Ishikawa (cell line): ENCODE measurements around the gene DNAH3.

Source experiments
- CEBPB ChIP-seq: IDR thresholded peaks from 2 replicates; pipeline ENCODE4 v1.6.1; 2012
- CREB1 ChIP-seq: IDR thresholded peaks from 2 replicates; pipeline ENCODE4 v1.6.1; 2012; ENCODE audit warnings: low read depth
- EGR1 ChIP-seq: IDR thresholded peaks from 2 replicates; pipeline ENCODE4 v1.6.1; 2012
- EP300 ChIP-seq: IDR thresholded peaks from 2 replicates; pipeline ENCODE4 v1.6.1; 2012; ENCODE audit warnings: borderline replicate concordance
- FOXM1 ChIP-seq: IDR thresholded peaks from 2 replicates; pipeline ENCODE4 v1.6.1; 2012; ENCODE audit warnings: low read depth, borderline replicate concordance
- NFIC ChIP-seq: IDR thresholded peaks from 2 replicates; pipeline ENCODE4 v1.6.1; 2012
- RAD21 ChIP-seq: IDR thresholded peaks from 2 replicates; pipeline ENCODE4 v1.6.1; 2012; ENCODE audit warnings: low read depth
- TAF1 ChIP-seq: IDR thresholded peaks from 2 replicates; pipeline ENCODE4 v1.6.1; 2012; ENCODE audit warnings: low read depth, mild to moderate bottlenecking
- TCF12 ChIP-seq: IDR thresholded peaks from 2 replicates; pipeline ENCODE4 v1.6.1; 2012; ENCODE audit warnings: low read depth
- TEAD4 ChIP-seq: IDR thresholded peaks from 2 replicates; pipeline ENCODE4 v1.6.1; 2012
- YY1 ChIP-seq: IDR thresholded peaks from 2 replicates; pipeline ENCODE4 v1.6.1; 2012; ENCODE audit warnings: low read depth
- ZBTB7A ChIP-seq: IDR thresholded peaks from 2 replicates; pipeline ENCODE4 v1.6.1; 2012; ENCODE audit warnings: low read depth
- TF ChIP-seq, protein P1 (sequence below): IDR thresholded peaks from 2 replicates; pipeline ENCODE4 v1.6.1; 2012; ENCODE audit warnings: low read depth, mild to moderate bottlenecking
- TF ChIP-seq, protein P2 (sequence below): IDR thresholded peaks from 2 replicates; pipeline ENCODE4 v1.6.1; 2012
- TF ChIP-seq, protein P3 (sequence below): IDR thresholded peaks from 2 replicates; pipeline ENCODE4 v1.6.1; 2012

DNAH3 gene, protein sequence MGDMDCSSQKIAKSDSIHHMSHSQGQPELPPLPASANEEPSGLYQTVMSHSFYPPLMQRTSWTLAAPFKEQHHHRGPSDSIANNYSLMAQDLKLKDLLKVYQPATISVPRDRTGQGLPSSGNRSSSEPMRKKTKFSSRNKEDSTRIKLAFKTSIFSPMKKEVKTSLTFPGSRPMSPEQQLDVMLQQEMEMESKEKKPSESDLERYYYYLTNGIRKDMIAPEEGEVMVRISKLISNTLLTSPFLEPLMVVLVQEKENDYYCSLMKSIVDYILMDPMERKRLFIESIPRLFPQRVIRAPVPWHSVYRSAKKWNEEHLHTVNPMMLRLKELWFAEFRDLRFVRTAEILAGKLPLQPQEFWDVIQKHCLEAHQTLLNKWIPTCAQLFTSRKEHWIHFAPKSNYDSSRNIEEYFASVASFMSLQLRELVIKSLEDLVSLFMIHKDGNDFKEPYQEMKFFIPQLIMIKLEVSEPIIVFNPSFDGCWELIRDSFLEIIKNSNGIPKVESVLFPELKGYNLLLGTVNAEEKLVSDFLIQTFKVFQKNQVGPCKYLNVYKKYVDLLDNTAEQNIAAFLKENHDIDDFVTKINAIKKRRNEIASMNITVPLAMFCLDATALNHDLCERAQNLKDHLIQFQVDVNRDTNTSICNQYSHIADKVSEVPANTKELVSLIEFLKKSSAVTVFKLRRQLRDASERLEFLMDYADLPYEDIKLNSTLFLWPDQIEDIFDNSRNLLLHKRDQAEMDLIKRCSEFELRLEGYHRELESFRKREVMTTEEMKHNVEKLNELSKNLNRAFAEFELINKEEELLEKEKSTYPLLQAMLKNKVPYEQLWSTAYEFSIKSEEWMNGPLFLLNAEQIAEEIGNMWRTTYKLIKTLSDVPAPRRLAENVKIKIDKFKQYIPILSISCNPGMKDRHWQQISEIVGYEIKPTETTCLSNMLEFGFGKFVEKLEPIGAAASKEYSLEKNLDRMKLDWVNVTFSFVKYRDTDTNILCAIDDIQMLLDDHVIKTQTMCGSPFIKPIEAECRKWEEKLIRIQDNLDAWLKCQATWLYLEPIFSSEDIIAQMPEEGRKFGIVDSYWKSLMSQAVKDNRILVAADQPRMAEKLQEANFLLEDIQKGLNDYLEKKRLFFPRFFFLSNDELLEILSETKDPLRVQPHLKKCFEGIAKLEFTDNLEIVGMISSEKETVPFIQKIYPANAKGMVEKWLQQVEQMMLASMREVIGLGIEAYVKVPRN (N-terminal part only)

DNA sequence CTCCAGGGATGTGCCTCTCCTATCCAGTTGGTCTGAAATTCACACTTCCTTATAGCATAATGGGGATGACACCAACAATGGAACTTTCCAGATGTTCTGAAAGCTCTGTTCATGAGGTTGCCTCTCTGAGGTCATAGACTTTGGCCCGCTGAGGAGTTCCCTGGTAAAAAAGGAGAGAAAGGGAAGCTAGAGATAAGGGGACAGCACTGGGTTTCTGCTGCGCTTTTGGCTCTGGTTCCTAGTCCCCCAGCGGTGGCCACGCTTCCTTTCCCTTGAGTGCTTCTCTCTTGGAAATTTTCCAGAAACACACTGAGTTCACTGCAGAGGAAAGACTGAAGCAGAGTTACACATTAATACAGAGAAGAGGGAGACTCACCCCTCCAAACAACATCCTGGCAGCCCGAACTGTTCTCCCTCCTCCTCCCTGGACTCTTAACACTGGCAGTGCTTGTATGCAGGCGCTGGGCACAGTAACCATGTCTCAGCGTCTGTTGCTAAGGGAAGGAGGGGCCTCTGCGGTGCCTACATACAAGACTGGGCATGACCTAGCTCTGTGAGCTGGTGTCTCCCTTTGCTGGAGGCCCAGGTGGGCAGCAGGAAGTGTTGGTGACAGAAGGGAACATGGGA lies at the start of gene DNAH3:
TSS of gene DNAH3 (minus strand) at position 472 of the 627 bp plus-strand sequence. CDS start 527 bp downstream, outside the sequence.
- TF ChIP-seq CREB1 (no peak), NFIC (peak; percentile 64)

DNA sequence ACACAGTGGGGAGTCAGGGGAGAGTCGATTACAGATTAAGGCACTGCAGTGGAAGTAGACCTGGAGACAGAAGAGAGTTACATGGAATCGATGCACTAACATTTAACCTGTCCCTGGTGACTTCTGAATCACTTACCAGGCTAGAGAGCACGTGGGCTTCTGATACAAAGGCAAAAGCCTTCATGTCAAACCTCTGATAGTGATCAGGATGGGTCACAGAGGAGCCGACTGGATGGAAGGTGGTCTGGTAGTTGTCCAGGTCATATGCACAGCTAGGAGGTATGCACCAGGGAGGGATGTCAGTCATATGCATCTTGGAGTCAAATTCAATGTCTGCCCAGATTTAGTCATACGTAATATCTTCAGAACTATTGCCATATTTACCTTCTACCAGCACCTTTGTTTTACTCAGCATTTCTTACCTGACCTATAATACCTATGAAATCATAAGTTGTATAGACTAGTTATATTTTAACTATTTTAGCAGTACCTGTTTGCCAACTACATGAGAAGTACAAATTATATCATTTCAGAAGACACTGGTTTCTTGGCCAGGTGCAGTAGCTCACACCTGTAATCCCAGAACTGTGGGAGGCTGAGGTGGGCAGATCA lies 49.1 kb upstream of the DNAH3 start:
- TF ChIP-seq TEAD4 (no peak), CEBPB (no peak), RAD21 (no peak), TAF1 (no peak), YY1 (no peak), EGR1 (no peak), TCF12 (no peak)

DNA sequence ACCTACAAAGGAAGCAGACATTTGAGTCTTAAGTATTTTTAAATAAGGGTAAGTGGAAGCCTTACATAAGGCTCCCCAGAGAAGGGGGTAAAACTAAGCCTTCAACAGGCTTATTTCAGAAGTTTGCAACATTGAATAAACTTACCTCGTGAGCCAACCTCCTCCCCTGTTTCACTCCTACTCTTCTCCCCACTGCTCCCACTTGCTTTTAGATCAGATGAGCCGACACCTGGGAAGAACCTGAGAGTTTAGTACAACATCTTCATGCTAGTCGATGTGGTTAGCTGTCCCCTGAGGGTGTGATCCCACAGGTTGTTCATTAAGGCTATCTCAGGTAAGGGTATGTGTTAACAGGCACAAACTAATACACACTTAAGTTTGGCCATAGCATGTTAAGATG lies 47.0 kb upstream of the DNAH3 start:
- TF ChIP-seq ZBTB7A, result no peak
- no peak for TF ChIP-seq EP300
- TF ChIP-seq, protein P1, sequence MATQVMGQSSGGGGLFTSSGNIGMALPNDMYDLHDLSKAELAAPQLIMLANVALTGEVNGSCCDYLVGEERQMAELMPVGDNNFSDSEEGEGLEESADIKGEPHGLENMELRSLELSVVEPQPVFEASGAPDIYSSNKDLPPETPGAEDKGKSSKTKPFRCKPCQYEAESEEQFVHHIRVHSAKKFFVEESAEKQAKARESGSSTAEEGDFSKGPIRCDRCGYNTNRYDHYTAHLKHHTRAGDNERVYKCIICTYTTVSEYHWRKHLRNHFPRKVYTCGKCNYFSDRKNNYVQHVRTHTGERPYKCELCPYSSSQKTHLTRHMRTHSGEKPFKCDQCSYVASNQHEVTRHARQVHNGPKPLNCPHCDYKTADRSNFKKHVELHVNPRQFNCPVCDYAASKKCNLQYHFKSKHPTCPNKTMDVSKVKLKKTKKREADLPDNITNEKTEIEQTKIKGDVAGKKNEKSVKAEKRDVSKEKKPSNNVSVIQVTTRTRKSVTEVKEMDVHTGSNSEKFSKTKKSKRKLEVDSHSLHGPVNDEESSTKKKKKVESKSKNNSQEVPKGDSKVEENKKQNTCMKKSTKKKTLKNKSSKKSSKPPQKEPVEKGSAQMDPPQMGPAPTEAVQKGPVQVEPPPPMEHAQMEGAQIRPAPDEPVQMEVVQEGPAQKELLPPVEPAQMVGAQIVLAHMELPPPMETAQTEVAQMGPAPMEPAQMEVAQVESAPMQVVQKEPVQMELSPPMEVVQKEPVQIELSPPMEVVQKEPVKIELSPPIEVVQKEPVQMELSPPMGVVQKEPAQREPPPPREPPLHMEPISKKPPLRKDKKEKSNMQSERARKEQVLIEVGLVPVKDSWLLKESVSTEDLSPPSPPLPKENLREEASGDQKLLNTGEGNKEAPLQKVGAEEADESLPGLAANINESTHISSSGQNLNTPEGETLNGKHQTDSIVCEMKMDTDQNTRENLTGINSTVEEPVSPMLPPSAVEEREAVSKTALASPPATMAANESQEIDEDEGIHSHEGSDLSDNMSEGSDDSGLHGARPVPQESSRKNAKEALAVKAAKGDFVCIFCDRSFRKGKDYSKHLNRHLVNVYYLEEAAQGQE, result no peak
- TF ChIP-seq YY1, result no peak
- no peak for TF ChIP-seq RAD21
- no peak for TF ChIP-seq TAF1
- no peak for TF ChIP-seq FOXM1
- no peak for TF ChIP-seq NFIC
- no peak for TF ChIP-seq EGR1
- TF ChIP-seq CEBPB, result no peak
- no peak for TF ChIP-seq CREB1
- TF ChIP-seq, protein P2, sequence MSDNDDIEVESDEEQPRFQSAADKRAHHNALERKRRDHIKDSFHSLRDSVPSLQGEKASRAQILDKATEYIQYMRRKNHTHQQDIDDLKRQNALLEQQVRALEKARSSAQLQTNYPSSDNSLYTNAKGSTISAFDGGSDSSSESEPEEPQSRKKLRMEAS, result no peak
- TF ChIP-seq TCF12, result no peak
- no peak for TF ChIP-seq TEAD4
- TF ChIP-seq, protein P3, sequence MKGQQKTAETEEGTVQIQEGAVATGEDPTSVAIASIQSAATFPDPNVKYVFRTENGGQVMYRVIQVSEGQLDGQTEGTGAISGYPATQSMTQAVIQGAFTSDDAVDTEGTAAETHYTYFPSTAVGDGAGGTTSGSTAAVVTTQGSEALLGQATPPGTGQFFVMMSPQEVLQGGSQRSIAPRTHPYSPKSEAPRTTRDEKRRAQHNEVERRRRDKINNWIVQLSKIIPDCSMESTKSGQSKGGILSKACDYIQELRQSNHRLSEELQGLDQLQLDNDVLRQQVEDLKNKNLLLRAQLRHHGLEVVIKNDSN, result no peak

DNA sequence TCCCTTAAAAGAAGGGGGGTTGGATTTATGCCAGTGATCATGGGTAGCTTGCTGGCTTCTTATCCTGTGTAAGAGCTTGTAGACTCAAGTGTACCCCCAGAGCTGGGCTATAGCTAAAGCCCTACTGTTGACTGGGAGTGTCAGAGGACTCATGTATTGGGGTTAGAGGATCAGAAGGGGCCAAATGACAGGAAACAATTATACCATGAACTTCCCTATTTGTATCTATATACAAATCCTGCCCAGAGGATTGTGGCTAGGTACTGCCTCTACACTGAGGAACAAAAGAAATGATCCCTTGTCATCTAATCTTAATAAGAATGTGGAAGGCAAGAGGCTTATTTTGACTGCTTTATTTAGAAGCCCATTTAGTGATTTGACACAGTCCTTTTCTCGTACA lies 46.5 kb upstream of the DNAH3 start:
- TF ChIP-seq, protein P3, result no peak
- TF ChIP-seq YY1 (no peak), CEBPB (no peak), TEAD4 (no peak), TCF12 (no peak), FOXM1 (no peak), ZBTB7A (no peak), NFIC (no peak), EP300 (no peak), CREB1 (no peak), TAF1 (no peak), EGR1 (no peak), RAD21 (no peak)
- TF ChIP-seq, protein P2, result no peak
- TF ChIP-seq, protein P1, result no peak
